Uterus (tissue), 4 donors: ENCODE measurements around the gene MAD1L1. TPM values are rescaled to one million over a fixed set of nuclear protein-coding genes. Genes with fewer than 3 reads are reported as not detected.
"Not testable (repeated sequence)": the region's sequence is repeated elsewhere in the genome, so short reads cannot be mapped to it uniquely, and the experiment has no call there.

Experiments
- DNase-seq, 2 donors: peaks; one replicate each; pipeline ENCODE4 v3.0.0-alpha.2; 2019 to 2020
- H3K27ac ChIP-seq, 2 donors: fragments of 200-600 bp; sonication (generic); 1 replicate in 1 of 2; 2 replicates in 1 of 2; pipeline ENCODE4 v1.5.1; 2016 to 2018
- H3K27me3 ChIP-seq, 2 donors: fragments of 200-600 bp; sonication (generic); one replicate each; pipeline ENCODE4 v1.5.1; 2018 to 2019; ENCODE audit warnings: control low read depth in 1 of 2
- H3K36me3 ChIP-seq, 2 donors: fragments of 200-600 bp; sonication (generic); one replicate each; pipeline ENCODE4 v1.5.1; 2019; ENCODE audit warnings: control low read depth in 1 of 2
- H3K4me1 ChIP-seq, 2 donors: fragments of 200-600 bp; sonication (generic); one replicate each; pipeline ENCODE4 v1.5.1; 2018 to 2019; ENCODE audit warnings: control low read depth in 1 of 2
- H3K4me3 ChIP-seq, 2 donors: fragments of 200-600 bp; sonication (generic); 1 replicate in 1 of 2; 2 replicates in 1 of 2; pipeline ENCODE4 v1.5.1; 2018 to 2019; ENCODE audit warnings: mild to moderate bottlenecking in 1 of 2
- H3K9me3 ChIP-seq, 2 donors: fragments of 200-600 bp; sonication (generic); one replicate each; pipeline ENCODE4 v1.5.1; 2019; ENCODE audit warnings: control low read depth in 1 of 2
- CTCF ChIP-seq, 4 experiments: fragments of 200-600 bp in 2 of 4; fragments of 450-650 bp in 2 of 4; sonication (generic) in 2 of 4; IDR thresholded peaks; one replicate each; pipeline ENCODE4 v1.5.1; 2016 to 2019; ENCODE audit warnings: antibody characterized with exemption in 4 of 4, mild to moderate bottlenecking in 2 of 4, moderate library complexity in 1 of 4
- POLR2A ChIP-seq, 2 donors: fragments of 450-650 bp; IDR thresholded peaks; one replicate each; pipeline ENCODE4 v1.6.1; 2016; ENCODE audit warnings: antibody characterized with exemption in 2 of 2, mild to moderate bottlenecking in 1 of 2, moderate library complexity in 1 of 2
- intact Hi-C: fragments of 100-400 bp; cut with DNase I; formaldehyde crosslinking; loops from one replicate; pipeline ENCODE4 v1.15.1; 2023; ENCODE audit warnings: low total_unique reads
- total RNA-seq, 4 donors: library from RNA; depleted of rRNA in 3 of 4; stranded (reverse); fragments of >200 nt in 3 of 4; gene quantifications; one replicate each; pipeline versions ENCODE4 v1.1.0 to v1.2.4, GENCODE V29; 2014 to 2023
- donor health status: DM: yes; HTN: yes; CAD: no.

MAD1L1 gene
- total RNA-seq, 4 donors from 2014 or later, result 13.3 to 37.4 (median 33.1) TPM

GRCh38 chr7:1844336-1844950 lies 388.3 kb downstream of the MAD1L1 start:
- intact Hi-C loops, result no loop called here
- TF ChIP-seq CTCF (IDR thresholded peaks at IDR 0.05) (no peak), POLR2A (IDR thresholded peaks at IDR 0.05) (no peak)
- no peaks in the 10 kb centered on the region for H3K27me3 ChIP-seq
- no peak overlapping the region for H3K4me3 ChIP-seq
- no peak overlapping the region for H3K27ac ChIP-seq
- H3K4me1 ChIP-seq, result no peaks in the 10 kb centered on the region
- DNase-seq, result no peak
- H3K9me3 ChIP-seq, result no peaks in the 10 kb centered on the region
- H3K36me3 ChIP-seq, result no peaks in the 10 kb centered on the region

GRCh38 chr7:1843921-1844335 lies 388.8 kb downstream of the MAD1L1 start:
- no peak overlapping the region for H3K27ac ChIP-seq
- no peak overlapping the region for H3K4me3 ChIP-seq
- intact Hi-C loops, result no loop called here
- no peak for TF ChIP-seq POLR2A (IDR thresholded peaks at IDR 0.05)
- TF ChIP-seq CTCF (IDR thresholded peaks at IDR 0.05), result no peak
- DNase-seq, result no peak
- no peaks in the 10 kb centered on the region for H3K27me3 ChIP-seq
- H3K36me3 ChIP-seq, result no peaks in the 10 kb centered on the region
- H3K9me3 ChIP-seq, result no peaks in the 10 kb centered on the region
- no peaks in the 10 kb centered on the region for H3K4me1 ChIP-seq

- Histone ChIP-seq H3K27ac (no peak overlapping the region), H3K4me1 (no peaks in the 10 kb centered on the region), H3K36me3 (no peaks in the 10 kb centered on the region), H3K27me3 (no peaks in the 10 kb centered on the region), H3K9me3 (no peaks in the 10 kb centered on the region), H3K4me3 (no peak overlapping the region)
- TF ChIP-seq POLR2A (IDR thresholded peaks at IDR 0.05) (no peak), CTCF (IDR thresholded peaks at IDR 0.05) (no peak)
- peak in 1 of 2 donors; percentile 11 for DNase-seq
- intact Hi-C loops, result no loop called here
These were observed 389.4 kb downstream of the MAD1L1 start for GRCh38 chr7:1843271-1843861.

- H3K27me3 ChIP-seq, result no peaks in the 10 kb centered on the region
- peak in 1 of 2 donors; percentile 7 for DNase-seq
- no peak overlapping the region for H3K4me3 ChIP-seq
- no peaks in the 10 kb centered on the region for H3K4me1 ChIP-seq
- TF ChIP-seq CTCF (IDR thresholded peaks at IDR 0.05) (no peak), POLR2A (IDR thresholded peaks at IDR 0.05) (no peak)
- no peaks in the 10 kb centered on the region for H3K36me3 ChIP-seq
- H3K9me3 ChIP-seq, result no peaks in the 10 kb centered on the region
- no peak overlapping the region for H3K27ac ChIP-seq
- intact Hi-C loops, result no loop called here
These were observed 390.2 kb downstream of the MAD1L1 start for GRCh38 chr7:1842321-1843221.

- not testable (repeated sequence) for H3K27ac ChIP-seq, DNase-seq
These were observed 391.3 kb downstream of the MAD1L1 start for GRCh38 chr7:1841286-1842021.

GRCh38 chr7:1840744-1841143 lies 392.0 kb downstream of the MAD1L1 start:
- DNase-seq, H3K4me1 ChIP-seq, H3K4me3 ChIP-seq, H3K36me3 ChIP-seq, intact Hi-C loops, H3K27ac ChIP-seq, H3K27me3 ChIP-seq, H3K9me3 ChIP-seq: not testable (repeated sequence)

More at GRCh38 chr7:1841286-1842021, 391.3 kb downstream of the MAD1L1 start:
- H3K27me3 ChIP-seq, H3K4me1 ChIP-seq, H3K36me3 ChIP-seq, H3K4me3 ChIP-seq, intact Hi-C loops, H3K9me3 ChIP-seq: not testable (repeated sequence)
